ENCODE data around the gene IP6K1.
A peak's percentile ranks its signal among the peaks of the same experiment; 100 is the strongest.
"Not testable (repeated sequence)": the region's sequence is repeated elsewhere in the genome, so short reads cannot be mapped to it uniquely, and the experiment has no call there.

The IP6K1 gene

DNA sequence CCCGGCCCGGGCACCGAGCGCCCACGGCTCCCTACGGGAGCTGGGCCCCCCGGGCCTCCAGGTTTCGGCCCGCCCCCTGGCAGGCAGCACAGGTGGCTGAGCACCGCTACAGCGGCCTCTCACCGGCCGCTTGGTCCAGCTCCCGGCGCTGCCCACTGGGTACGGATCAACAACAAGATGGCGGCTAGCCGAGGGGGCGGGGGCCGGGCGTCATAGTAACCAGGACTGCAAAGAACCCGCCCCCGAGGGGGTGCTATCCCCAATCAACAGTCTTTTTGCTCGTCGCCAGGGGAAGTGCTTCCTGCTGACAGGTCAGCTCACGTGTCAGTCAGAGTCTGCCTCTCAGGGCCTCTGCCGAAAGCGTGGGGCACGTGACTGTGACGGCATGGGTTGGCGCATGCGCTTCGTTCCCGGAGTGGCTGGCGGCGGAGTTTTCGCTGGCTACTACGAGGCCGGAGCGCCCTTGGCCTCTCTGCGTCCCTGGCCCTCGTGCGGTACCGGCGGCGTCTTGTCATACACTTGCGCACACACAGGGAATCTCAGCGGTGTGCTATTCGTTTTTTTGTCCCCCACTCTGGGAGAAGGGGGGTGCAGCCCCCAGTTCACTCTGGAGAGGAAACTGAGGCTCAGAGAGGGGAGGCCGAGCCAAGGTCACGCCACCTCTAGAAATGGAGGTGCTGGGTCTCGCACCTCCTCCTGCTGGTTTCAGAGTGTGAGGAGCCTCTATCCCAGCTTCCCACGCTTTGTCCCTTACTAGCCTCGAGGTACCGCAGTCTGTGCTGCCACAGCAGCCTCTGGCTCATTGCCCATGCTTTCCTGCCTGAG lies at the start of gene IP6K1:
Gene IP6K1 (minus strand): TSS at position 186 of the 825 bp plus-strand sequence. CDS start 38,502 bp downstream, outside the sequence.
- DNase-seq (ENCODE audit: low spot score), result peak; percentile 100
- TF ChIP-seq, protein P1, sequence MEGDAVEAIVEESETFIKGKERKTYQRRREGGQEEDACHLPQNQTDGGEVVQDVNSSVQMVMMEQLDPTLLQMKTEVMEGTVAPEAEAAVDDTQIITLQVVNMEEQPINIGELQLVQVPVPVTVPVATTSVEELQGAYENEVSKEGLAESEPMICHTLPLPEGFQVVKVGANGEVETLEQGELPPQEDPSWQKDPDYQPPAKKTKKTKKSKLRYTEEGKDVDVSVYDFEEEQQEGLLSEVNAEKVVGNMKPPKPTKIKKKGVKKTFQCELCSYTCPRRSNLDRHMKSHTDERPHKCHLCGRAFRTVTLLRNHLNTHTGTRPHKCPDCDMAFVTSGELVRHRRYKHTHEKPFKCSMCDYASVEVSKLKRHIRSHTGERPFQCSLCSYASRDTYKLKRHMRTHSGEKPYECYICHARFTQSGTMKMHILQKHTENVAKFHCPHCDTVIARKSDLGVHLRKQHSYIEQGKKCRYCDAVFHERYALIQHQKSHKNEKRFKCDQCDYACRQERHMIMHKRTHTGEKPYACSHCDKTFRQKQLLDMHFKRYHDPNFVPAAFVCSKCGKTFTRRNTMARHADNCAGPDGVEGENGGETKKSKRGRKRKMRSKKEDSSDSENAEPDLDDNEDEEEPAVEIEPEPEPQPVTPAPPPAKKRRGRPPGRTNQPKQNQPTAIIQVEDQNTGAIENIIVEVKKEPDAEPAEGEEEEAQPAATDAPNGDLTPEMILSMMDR (IDR thresholded peaks at IDR 0.05; ENCODE audit: extremely low read depth, missing control alignments), result no peak

DNA sequence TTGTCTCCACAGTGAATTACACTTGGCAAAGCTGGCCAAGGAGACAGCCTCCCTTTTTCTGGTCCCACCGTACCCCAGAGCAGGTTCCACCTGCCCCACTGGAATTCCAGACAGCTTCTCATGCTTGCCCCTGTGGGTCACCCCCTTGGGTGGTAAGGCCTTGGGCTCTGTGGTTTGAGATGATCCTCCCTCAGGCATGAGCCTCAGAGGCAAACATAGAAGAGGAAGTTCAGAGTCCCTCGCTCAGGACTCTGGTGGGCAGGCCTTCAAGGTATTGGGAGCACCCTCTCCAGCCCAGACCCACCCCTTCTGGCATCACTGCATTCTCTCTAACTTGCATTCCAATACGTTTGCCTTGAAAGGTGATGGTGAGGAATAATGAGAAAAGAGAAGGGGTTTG lies 45.0 kb upstream of the IP6K1 start:
- no peak for DNase-seq (ENCODE audit: low spot score)

DNA sequence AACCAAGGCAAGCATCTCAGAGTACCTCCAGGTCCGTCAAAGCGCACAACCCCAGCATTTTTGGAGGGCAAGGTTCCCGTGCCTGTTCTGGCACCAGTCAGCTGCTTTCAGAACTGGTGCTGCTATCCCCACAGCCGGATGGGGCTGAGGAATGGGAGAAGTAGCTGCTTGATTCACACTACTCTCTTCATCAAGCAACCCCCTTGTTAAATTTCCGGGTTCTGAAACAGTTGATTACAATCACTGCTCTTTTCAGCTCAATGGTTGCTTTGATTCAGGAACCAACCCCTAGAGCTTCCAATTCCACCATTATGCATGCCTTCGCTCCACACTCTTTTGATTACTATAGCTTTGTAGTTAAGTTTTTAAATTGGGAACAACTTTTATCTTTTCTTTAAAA lies 39.7 kb upstream of the IP6K1 start:
- DNase-seq (ENCODE audit: low spot score), result no peak
- TF ChIP-seq, protein P1 (IDR thresholded peaks at IDR 0.05; ENCODE audit: extremely low read depth, missing control alignments), result no peak

More for the DNA sequence above, 45.0 kb upstream of the IP6K1 start:
- TF ChIP-seq, protein P1 (IDR thresholded peaks at IDR 0.05; ENCODE audit: extremely low read depth, missing control alignments), result no peak

DNA sequence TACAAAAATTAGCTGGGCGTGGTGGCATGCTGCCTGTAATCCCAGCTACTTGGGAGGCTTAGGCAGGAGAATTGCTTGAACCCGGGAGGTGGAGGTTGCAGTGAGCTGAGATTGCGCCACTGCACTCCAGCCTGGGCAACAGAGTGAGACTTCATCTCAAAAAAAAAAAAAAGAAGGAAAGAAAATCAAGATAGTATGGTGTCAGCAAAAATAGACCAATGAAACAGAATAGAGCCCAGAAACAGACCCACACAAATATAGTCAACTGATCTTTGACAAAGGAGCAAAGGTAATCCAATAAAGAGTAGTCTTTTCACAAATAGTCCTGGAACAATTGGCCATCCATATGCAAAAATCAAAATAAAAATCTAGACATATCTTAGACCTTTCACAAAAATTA lies 36.8 kb upstream of the IP6K1 start:
- not testable (repeated sequence) for DNase-seq (ENCODE audit: low spot score)

DNA sequence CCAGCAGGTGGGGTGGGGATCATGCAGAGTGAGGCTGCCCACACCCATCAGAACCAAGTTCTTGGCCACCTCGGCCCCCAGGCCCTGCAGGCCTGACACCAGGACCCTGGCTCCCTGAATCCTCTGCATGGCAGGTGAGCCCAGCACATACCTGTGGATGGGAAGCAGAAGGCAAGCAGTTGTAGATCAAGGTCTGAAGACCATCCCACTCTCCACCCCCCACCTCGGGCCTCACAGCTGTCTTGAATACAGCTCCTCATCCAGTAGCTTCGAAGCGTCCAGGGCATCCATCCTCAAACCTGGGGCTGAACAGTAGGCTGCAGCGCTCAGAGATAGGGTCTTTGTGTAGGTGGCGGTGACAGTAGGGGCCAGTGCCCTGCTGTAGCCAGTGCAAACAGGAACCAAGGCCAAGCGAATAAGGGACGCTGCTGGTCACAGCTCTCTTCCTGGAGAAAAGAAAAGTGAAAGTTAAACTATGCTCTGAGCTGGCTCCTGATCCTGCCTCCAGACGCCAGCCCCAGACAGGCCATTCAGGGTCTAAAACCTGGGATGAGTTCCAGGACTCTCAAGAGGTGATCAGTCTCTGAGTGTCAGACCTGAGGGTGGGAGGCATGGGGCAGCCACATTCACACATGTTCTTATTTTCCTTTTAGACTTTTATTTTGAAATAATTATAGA lies 27.3 kb upstream of the IP6K1 start, which contains the start of gene UBA7:
Gene UBA7 (minus strand): TSS at position 457 of the 678 bp plus-strand sequence. CDS start 166 bp downstream, at position 291.
- DNase-seq (ENCODE audit: low spot score), result peak; percentile 82
- TF ChIP-seq, protein P1 (IDR thresholded peaks at IDR 0.05; ENCODE audit: extremely low read depth, missing control alignments), result no peak

DNA sequence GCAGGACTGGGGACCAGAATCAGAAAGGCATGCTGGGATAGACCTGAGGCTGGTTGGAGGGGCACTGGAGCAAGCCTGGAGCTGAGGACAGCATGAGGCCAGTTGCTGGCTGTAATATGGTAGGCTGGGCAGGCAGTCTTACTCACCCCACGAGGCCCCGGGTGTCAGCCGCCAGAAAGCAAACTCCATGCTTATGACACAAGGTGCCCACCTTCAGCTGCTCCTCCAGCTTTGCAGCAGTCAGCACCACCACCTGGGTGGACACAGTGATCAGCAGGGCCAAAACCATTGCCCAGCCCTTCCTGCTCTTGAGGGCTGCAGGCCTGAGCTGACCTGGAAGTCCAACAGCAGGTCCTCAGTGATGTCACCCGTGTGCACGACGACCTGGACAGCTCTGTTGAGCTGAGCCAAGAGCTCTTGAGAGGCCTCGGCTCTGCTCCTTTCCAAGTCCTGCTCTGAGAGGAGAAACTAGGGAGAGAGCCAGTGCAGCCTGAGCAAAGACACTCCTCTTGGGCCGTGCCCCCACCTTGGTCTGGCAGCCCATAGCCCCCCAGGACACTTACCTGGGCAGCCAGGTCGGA lies 26.7 kb upstream of the IP6K1 start:
- TF ChIP-seq, protein P1 (IDR thresholded peaks at IDR 0.05; ENCODE audit: extremely low read depth, missing control alignments), result no peak
- DNase-seq (ENCODE audit: low spot score), result no peak

DNA sequence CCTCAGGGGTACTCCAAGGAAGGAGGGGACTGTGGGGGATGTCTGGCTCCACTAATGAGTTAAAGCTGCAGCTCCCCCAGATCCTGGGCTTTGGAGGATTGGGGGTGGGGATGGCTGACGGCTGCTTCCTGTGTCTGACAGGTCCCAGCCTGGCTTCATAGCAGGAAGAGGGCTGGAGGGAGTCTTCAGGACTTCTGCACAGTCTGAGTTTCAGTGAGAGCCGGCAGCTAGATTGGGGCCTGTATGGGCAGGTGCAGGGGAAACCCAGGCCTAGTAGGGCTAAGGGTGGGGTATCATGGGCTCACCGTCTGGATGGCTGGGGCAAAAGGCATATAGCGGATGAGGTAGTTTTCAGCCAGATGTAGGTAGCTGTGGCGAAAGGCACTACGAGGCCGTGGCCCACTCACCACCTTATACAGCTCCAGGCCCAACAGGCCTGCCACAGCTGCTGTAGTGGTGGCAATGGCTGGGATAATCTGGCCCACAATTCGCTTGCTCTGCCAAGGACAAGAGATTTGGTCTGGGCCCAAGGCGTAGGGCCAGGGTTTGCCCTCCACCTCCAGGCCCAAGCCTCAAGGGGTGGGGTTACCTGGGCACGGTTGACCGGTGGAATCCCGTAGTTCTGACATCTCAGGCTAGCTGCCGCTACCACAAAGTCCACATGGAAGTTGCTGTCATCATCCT lies 21.2 kb upstream of the IP6K1 start:
- TF ChIP-seq, protein P1 (IDR thresholded peaks at IDR 0.05; ENCODE audit: extremely low read depth, missing control alignments), result no peak
- peak; percentile 34 for DNase-seq (ENCODE audit: low spot score)
